Ovary (tissue), 1 donor: ENCODE data around the gene SLC46A1.

Experiments
- EP300 ChIP-seq: sonication (generic); formaldehyde crosslinking; IDR thresholded peaks from one replicate; pipeline ENCODE4 v1.6.1; 2017; ENCODE audit warnings: antibody characterized with exemption
- POLR2A ChIP-seq: fragments of 450-650 bp; IDR thresholded peaks from one replicate; pipeline ENCODE4 v1.6.1; 2017; ENCODE audit warnings: antibody characterized with exemption, mild to moderate bottlenecking, moderate library complexity

- no peak for TF ChIP-seq POLR2A
- TF ChIP-seq EP300 = no peak
Observed at GRCh38 chr17:28367641-28368305, 38.2 kb downstream of the SLC46A1 start.
